ENCODE measurements around the gene ACOT11.

Gene ACOT11

DNA sequence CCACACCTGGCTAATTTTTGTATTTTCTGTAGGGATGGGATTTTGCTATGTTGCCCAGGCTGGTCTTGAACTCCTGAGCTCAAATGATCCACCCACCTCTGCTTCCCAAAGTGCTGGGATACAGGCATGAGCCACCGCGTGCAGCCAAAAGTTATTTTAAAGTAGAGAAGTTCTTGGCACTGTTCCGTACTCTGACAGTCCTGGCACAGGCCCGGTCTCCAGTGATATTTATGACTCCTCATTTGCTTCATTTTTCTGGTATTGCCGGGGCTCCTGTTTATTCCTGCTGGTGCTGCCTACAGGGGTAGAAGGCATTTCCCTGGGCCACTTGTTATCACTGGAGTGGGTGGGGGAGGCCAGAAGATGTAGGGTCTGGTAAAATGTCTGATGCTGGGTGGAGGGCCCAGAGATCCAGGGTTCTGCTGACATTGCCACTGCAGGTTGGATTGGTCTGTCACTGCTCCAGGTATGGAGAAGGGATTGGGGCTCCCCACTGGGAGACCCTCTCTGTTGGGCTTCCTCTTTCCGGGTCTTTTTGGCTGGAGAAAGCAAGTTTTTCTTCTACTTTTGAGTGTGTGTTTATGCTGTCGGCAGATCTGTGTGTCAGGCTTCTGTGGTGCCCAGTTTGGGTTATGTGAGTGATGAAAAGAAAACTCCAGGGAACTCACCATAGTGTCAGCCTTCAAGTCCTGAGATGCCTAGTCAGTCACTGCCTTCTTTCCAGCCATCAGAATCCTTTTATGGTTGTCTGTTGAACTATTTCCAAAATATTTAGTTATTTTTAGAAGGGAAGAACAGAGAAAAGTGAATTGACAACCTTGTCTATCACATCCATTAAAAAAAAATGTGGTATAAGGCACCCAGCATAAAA, 98.0 kb downstream of the ACOT11 start:
- no peak for DNase-seq (ENCODE audit: low read depth in 2 of 2)

DNA sequence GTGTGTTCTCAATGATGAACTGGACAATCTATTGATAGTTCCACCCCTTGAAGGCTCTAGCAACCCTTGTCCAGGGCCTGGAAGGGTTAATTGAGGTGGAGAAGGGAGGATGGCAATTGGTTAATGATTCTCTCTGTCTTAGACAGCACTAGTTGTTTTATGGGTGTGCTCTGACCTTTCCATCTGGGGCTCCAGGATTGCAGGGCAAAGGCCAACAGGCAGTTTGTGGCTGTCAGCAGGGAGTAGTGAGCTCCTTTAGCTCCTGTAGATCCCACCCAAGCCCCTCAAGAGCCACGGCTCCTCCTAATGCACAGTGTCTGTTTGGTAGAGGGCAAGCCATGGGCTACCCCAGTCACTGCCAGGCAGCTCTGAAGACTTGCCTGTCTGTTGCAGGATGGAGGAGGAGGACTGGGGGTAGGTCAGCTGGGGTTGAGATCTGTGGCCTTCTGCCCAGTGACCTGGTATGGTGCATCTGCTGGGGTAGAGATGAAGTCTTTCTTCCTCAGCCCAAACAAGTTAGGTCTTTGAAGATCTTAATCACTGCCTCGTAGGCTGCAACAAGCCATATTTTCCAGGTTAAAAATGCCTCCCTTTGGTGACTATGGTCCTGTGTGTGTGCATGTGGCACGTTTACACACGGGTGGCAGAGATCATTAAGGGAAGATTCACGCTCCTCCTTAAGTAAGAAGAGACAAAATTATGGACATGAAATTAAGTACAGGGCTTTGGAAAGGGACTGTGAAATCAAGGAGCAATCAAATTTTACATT, 101.3 kb downstream of the ACOT11 start:
- DNase-seq (ENCODE audit: low read depth in 2 of 2): no peak

DNA sequence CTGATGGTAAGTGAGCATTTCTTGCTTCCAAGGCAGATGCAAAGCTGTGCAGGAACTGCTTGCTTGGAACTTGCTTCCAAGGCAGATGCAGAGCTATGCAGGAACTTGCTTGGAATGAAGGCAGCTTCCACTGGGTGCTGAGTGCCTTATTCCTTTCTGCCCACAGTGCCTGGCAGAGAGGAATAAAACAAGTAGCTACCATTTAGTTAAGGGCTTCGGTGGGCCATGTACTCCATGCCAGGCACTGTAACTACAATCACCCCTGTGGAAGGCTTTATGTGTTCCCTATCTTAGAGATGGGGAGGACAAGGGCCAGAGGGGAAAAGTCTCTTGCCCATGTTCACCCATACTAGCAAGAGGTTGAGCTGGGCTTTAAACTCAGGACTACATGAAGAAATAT, 101.9 kb downstream of the ACOT11 start:
- no peak for DNase-seq (ENCODE audit: low read depth in 2 of 2)

- DNase-seq (ENCODE audit: low read depth in 2 of 2): no peak
Measured at GRCh38 chr1:54650417-54650816, 102.4 kb downstream of the ACOT11 start.

DNA sequence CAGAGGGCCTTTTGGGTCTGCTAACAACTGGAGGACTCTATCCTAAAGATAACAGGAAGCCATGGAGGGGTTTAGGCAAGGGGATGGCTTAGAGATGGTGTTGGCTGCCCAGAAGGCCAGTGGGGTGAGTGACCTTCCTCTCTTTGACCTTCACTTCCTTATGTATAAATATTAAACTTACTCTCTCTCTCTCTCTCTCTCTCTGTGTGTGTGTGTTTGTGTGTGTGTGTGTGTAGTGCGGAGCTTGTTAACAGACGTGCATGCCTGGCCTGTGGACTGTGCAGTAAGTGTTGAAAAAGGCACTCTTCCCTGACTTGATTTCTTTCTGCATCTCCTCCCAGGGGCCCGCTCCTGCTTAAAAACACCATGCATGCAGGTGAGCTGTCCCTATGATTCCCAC, 103.6 kb downstream of the ACOT11 start:
- DNase-seq (ENCODE audit: low read depth in 2 of 2): no peak

DNA sequence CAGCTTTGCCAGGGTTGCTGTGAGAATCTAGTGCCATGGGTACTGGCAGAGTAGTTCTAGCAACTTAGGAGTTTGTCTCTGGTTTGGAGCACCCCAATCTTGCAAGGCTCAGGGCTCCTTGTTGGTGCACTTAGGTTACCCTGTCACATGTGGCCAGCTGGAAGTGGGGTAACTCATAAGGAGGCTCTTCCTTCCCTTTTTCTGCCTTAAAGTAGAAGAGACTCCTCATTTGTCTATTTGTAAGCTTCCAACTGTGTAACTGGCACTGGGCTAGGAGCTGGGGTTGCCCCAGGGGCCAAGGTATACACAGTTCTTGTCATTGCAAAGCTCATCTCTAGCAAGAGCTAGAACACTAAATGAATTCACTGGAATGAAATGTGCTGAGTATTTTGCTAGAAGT, 104.1 kb downstream of the ACOT11 start:
- DNase-seq (ENCODE audit: low read depth in 2 of 2): no peak

GRCh38 chr1:54653036-54653435, 105.0 kb downstream of the ACOT11 start:
- DNase-seq (ENCODE audit: low read depth in 2 of 2): no peak

- DNase-seq (ENCODE audit: low read depth in 2 of 2): no peak
Measured at GRCh38 chr1:54658164-54658913, 110.3 kb downstream of the ACOT11 start.
